ENCODE measurements around the gene C5.

GRCh38 chr9:120936764-120937122 lies 113.3 kb downstream of the C5 start:
- no peak for TF ChIP-seq SP1 (IDR thresholded peaks at IDR 0.05)
- TF ChIP-seq FOXK2 (IDR thresholded peaks at IDR 0.05): no peak
- TF ChIP-seq HDGF (IDR thresholded peaks at IDR 0.05; ENCODE audit: borderline replicate concordance): no peak
- TF ChIP-seq BHLHE40 (IDR thresholded peaks at IDR 0.05; ENCODE audit: borderline replicate concordance): no peak
- no peak for TF ChIP-seq ZNF384 (IDR thresholded peaks at IDR 0.05)
- no peak for TF ChIP-seq FOXM1 (IDR thresholded peaks at IDR 0.05; ENCODE audit: borderline replicate concordance)
- TF ChIP-seq L3MBTL2 (conservative IDR thresholded peaks at IDR 0.05): no peak
- no peak for TF ChIP-seq ARNT (IDR thresholded peaks at IDR 0.05)
- no peak for TF ChIP-seq ELF4 (IDR thresholded peaks at IDR 0.05)
- TF ChIP-seq SUZ12 (IDR thresholded peaks at IDR 0.05): no peak
- TF ChIP-seq FOXA1 (IDR thresholded peaks at IDR 0.05): no peak
